Osteoblast (primary cell): ENCODE measurements around the gene COLEC12. TPM values are rescaled to one million over a fixed set of nuclear protein-coding genes. Genes with fewer than 3 reads are reported as not detected.

Experiments
- DNase-seq: peaks from one replicate; pipeline ENCODE4 v3.0.0; 2011; ENCODE audit warnings: low spot score, mixed read lengths; ENCODE audit not compliant: insufficient read length; ENCODE audit errors: missing footprints
- H2AFZ ChIP-seq: 2 replicates; pipeline ENCODE4 v1.6.0; 2011; ENCODE audit warnings: mild to moderate bottlenecking, low read length
- H3K27ac ChIP-seq: 2 replicates; pipeline ENCODE4 v1.5.1; 2011; ENCODE audit warnings: mild to moderate bottlenecking, low read depth, low read length, moderate library complexity
- H3K27me3 ChIP-seq: 2 replicates; pipeline ENCODE4 v1.6.0; 2012; ENCODE audit warnings: mild to moderate bottlenecking, control low read depth, inconsistent platforms, low read length, moderate library complexity; ENCODE audit not compliant: insufficient read depth
- H3K36me3 ChIP-seq: 2 replicates; pipeline ENCODE4 v1.5.1; 2011; ENCODE audit warnings: mild to moderate bottlenecking, low read length, control low read depth, moderate library complexity; ENCODE audit not compliant: insufficient read depth
- H3K4me1 ChIP-seq: 2 replicates; pipeline ENCODE4 v1.5.1; 2011; ENCODE audit warnings: mild to moderate bottlenecking, low read length, control low read depth, moderate library complexity; ENCODE audit not compliant: insufficient read depth
- H3K4me2 ChIP-seq: 2 replicates; pipeline ENCODE4 v1.6.0; 2011; ENCODE audit warnings: mild to moderate bottlenecking, low read length; ENCODE audit not compliant: insufficient read depth
- H3K4me3 ChIP-seq: fragments of 200-600 bp; sonication (generic); 3 replicates; pipeline ENCODE4 v1.5.1; 2012; ENCODE audit warnings: mild to moderate bottlenecking, low read length, inconsistent platforms; ENCODE audit not compliant: insufficient read depth
- H3K79me2 ChIP-seq: 2 replicates; pipeline ENCODE4 v1.6.0; 2012; ENCODE audit warnings: mild to moderate bottlenecking, low read length, control low read depth, inconsistent platforms; ENCODE audit not compliant: insufficient read depth
- H3K9me3 ChIP-seq: 2 replicates; pipeline ENCODE4 v1.5.1; 2011; ENCODE audit warnings: low read depth, low read length, control low read depth
- H4K20me1 ChIP-seq: 2 replicates; pipeline ENCODE4 v1.6.0; 2012; ENCODE audit warnings: mild to moderate bottlenecking, low read length, control low read depth; ENCODE audit not compliant: insufficient read depth
- total RNA-seq: library from RNA; depleted of rRNA; stranded (reverse); fragments of >200 nt; gene quantifications from 2 replicates; pipeline ENCODE4 v1.2.3, GENCODE V29; 2012
- TF ChIP-seq, protein P1 (sequence below): IDR thresholded peaks from 2 replicates; pipeline ENCODE4 v1.5.1; 2011; ENCODE audit warnings: mild to moderate bottlenecking, low read depth, low read length, moderate library complexity; ENCODE audit errors: extremely low read depth

Gene COLEC12
- total RNA-seq, 1 donor = 38.0 TPM

GRCh38 chr18:452816-453215, 47.7 kb downstream of the COLEC12 start:
- H3K27ac ChIP-seq = no peak overlapping the region
- no peaks in the 10 kb centered on the region for H3K79me2 ChIP-seq
- peak; percentile 22 for DNase-seq
- H4K20me1 ChIP-seq = no peaks in the 10 kb centered on the region
- no peaks in the 10 kb centered on the region for H3K36me3 ChIP-seq
- peaks cover 4% of the 10 kb centered on the region for H3K9me3 ChIP-seq
- TF ChIP-seq, protein P1, sequence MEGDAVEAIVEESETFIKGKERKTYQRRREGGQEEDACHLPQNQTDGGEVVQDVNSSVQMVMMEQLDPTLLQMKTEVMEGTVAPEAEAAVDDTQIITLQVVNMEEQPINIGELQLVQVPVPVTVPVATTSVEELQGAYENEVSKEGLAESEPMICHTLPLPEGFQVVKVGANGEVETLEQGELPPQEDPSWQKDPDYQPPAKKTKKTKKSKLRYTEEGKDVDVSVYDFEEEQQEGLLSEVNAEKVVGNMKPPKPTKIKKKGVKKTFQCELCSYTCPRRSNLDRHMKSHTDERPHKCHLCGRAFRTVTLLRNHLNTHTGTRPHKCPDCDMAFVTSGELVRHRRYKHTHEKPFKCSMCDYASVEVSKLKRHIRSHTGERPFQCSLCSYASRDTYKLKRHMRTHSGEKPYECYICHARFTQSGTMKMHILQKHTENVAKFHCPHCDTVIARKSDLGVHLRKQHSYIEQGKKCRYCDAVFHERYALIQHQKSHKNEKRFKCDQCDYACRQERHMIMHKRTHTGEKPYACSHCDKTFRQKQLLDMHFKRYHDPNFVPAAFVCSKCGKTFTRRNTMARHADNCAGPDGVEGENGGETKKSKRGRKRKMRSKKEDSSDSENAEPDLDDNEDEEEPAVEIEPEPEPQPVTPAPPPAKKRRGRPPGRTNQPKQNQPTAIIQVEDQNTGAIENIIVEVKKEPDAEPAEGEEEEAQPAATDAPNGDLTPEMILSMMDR = no peak
- H3K4me2 ChIP-seq = no peak overlapping the region
- peaks cover 40% of the 10 kb centered on the region for H3K4me1 ChIP-seq
- no peak overlapping the region for H3K4me3 ChIP-seq
- H2AFZ ChIP-seq = no peak overlapping the region
- no peaks in the 10 kb centered on the region for H3K27me3 ChIP-seq

DNA sequence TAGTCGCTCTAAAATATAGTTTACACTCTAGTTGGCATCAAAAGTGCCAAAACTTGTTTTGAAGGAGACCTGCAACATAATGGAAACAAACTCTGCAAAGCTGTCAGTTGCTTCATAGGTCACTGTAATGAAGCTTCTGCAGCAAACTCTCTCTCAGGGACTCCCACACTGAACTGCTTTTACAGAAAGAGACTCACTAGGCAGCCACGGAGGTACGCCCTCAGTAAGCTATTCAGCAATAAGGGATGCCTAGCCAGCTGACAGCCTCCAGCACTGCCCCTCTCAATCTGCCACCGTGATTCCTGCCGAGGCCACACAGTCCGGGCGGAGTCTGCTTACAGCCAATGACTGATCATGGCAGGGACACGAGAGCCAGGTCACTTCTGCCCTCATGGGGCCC, 51.1 kb downstream of the COLEC12 start:
- Histone ChIP-seq H3K27me3 (no peaks in the 10 kb centered on the region), H3K36me3 (no peaks in the 10 kb centered on the region), H3K27ac (no peak overlapping the region), H3K4me3 (no peak overlapping the region), H3K9me3 (peaks cover 4% of the 10 kb centered on the region), H3K79me2 (no peaks in the 10 kb centered on the region), H3K4me2 (no peak overlapping the region), H2AFZ (no peak overlapping the region), H4K20me1 (no peaks in the 10 kb centered on the region), H3K4me1 (peaks cover 32% of the 10 kb centered on the region)
- TF ChIP-seq, protein P1 = no peak
- DNase-seq = no peak

- TF ChIP-seq, protein P1 = no peak
- no peaks in the 10 kb centered on the region for H4K20me1 ChIP-seq
- peaks cover 4% of the 10 kb centered on the region for H3K9me3 ChIP-seq
- no peak overlapping the region for H2AFZ ChIP-seq
- no peak overlapping the region for H3K4me3 ChIP-seq
- peak overlapping the region; percentile 17 for H3K4me2 ChIP-seq
- peak overlapping the region; percentile 69 for H3K27ac ChIP-seq
- H3K27me3 ChIP-seq = no peaks in the 10 kb centered on the region
- no peak for DNase-seq
- no peaks in the 10 kb centered on the region for H3K36me3 ChIP-seq
- peaks cover 29% of the 10 kb centered on the region for H3K4me1 ChIP-seq
- H3K79me2 ChIP-seq = no peaks in the 10 kb centered on the region
Observed at GRCh38 chr18:448116-448790, 52.2 kb downstream of the COLEC12 start.

DNA sequence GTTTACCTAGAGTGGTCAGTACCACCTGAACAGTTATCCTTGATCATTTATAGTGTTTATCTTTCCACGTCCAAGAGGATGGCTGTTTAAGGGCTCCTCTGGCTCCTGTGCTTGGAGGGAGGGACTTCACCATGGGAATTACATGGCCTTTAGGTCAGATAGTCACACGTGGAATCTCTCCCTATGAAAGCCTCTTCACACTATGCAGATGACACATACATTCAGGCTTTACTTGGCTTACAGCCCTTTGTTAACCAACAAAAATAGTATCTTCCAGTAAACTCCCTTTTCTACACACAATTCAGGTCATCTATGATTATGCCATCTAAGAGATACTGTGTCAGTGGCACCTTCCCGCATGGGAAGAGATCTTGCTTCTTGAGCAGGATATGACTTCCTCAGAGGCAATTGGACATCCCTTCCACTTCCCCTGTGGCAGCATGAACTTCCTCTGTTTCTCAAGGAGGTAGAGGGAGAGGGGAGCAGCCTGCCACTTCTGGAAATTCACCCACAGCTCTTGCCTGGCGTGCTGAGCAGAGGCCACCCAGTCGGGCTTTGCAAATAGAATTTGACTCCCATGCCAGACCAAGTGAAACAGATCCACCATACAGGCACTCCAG, 53.5 kb downstream of the COLEC12 start:
- no peak for DNase-seq
- Histone ChIP-seq H3K9me3 (peaks cover 4% of the 10 kb centered on the region), H3K4me2 (peak overlapping the region; percentile 17), H3K4me1 (peaks cover 21% of the 10 kb centered on the region), H3K27me3 (no peaks in the 10 kb centered on the region), H4K20me1 (no peaks in the 10 kb centered on the region), H3K4me3 (no peak overlapping the region), H3K27ac (peak overlapping the region; percentile 69), H2AFZ (peak overlapping the region; percentile 7), H3K36me3 (no peaks in the 10 kb centered on the region), H3K79me2 (no peaks in the 10 kb centered on the region)
- TF ChIP-seq, protein P1 = no peak
